Femur (tissue), 1 donor: ENCODE results near the gene MRPL48.
A peak's percentile ranks its signal among the peaks of the same experiment; 100 is the strongest.
"Not testable (repeated sequence)": the region's sequence is repeated elsewhere in the genome, so short reads cannot be mapped to it uniquely, and the experiment has no call there.

Experiments
- DNase-seq: peaks from one replicate; pipeline ENCODE4 v3.0.0-alpha.2; 2017

The MRPL48 gene

GRCh38 chr11:73787643-73788558 lies at the start of gene MRPL48:
Gene MRPL48, plus strand, starts transcription at chr11:73787874. Its CDS starts 98 bp downstream, at chr11:73787972.
- peak; percentile 95 for DNase-seq

GRCh38 chr11:73743045-73743444 lies 44.6 kb upstream of the MRPL48 start:
- DNase-seq = no peak

GRCh38 chr11:73746701-73747100 lies 41.0 kb upstream of the MRPL48 start:
- no peak for DNase-seq

GRCh38 chr11:73747762-73748161 lies 39.9 kb upstream of the MRPL48 start:
- no peak for DNase-seq

- DNase-seq = no peak
These were observed 39.4 kb upstream of the MRPL48 start for GRCh38 chr11:73748300-73748699.

- DNase-seq = no peak
These were observed 38.6 kb upstream of the MRPL48 start for GRCh38 chr11:73749118-73749517.

GRCh38 chr11:73750228-73750627 lies 37.4 kb upstream of the MRPL48 start:
- DNase-seq = no peak

GRCh38 chr11:73750862-73751261 lies 36.8 kb upstream of the MRPL48 start:
- DNase-seq = not testable (repeated sequence)

- no peak for DNase-seq
These were observed 35.3 kb upstream of the MRPL48 start for GRCh38 chr11:73752216-73752867.

- no peak for DNase-seq
These were observed 34.8 kb upstream of the MRPL48 start for GRCh38 chr11:73752903-73753302.

- no peak for DNase-seq
These were observed 33.7 kb upstream of the MRPL48 start for GRCh38 chr11:73753938-73754337.

- DNase-seq = no peak
These were observed 32.0 kb upstream of the MRPL48 start for GRCh38 chr11:73755670-73756069.

- DNase-seq = no peak
These were observed 30.1 kb upstream of the MRPL48 start for GRCh38 chr11:73757598-73757997.

- DNase-seq = no peak
These were observed 29.2 kb upstream of the MRPL48 start for GRCh38 chr11:73758451-73758850.

GRCh38 chr11:73759610-73760134 lies 28.0 kb upstream of the MRPL48 start:
- DNase-seq = no peak

GRCh38 chr11:73760135-73760678 lies 27.5 kb upstream of the MRPL48 start:
- peak; percentile 78 for DNase-seq

- DNase-seq = peak; percentile 100
These were observed 26.8 kb upstream of the MRPL48 start, which contains the start of gene RAB6A for GRCh38 chr11:73760679-73761402. Gene RAB6A, minus strand, starts transcription at chr11:73761074. Its CDS starts 439 bp downstream, at chr11:73760635.

- no peak for DNase-seq
These were observed 26.2 kb upstream of the MRPL48 start for GRCh38 chr11:73761403-73761945.

- DNase-seq = no peak
These were observed 24.9 kb upstream of the MRPL48 start for GRCh38 chr11:73762732-73763131.

- DNase-seq = no peak
These were observed 20.9 kb upstream of the MRPL48 start for GRCh38 chr11:73766763-73767162.

GRCh38 chr11:73770811-73771210 lies 16.9 kb upstream of the MRPL48 start:
- not testable (repeated sequence) for DNase-seq
